HCT116 (cell line): ENCODE data around the gene RETREG1. TPM values are rescaled to one million over a fixed set of nuclear protein-coding genes. Genes with fewer than 3 reads are reported as not detected.

ENCODE experiments used
- ATAC-seq: fragments of 200-7000 bp; cut with Tn5 transposase; 2 replicates; pipeline ENCODE4 v1.9.1; 2020; ENCODE audit warnings: mild to moderate bottlenecking, moderate library complexity
- BruUV-seq: library from RNA; stranded (reverse); fragments of 400-500 nt; replicated peaks from 2 replicates; lab custom pipeline; 2021; lab: Mats Ljungman, UMichigan
- CTCF ChIA-PET: fragments of 300-600 bp; sonication (Branson Sonifier 250); formaldehyde crosslinking; loops from one replicate; lab custom pipeline; 2021; ENCODE audit warnings: antibody characterized with exemption; lab: Charles Lee
- POLR2A ChIA-PET: fragments of 300-600, 350-600 bp; sonication (Branson Sonifier 250); formaldehyde crosslinking; loops from one replicate; lab custom pipeline; 2021; ENCODE audit warnings: antibody characterized with exemption; lab: Charles Lee
- RAD21 ChIA-PET, 2 experiments: fragments of 300-600 bp; sonication (Branson Sonifier 250); formaldehyde crosslinking; loops; one replicate each; lab custom pipeline; 2023; ENCODE audit warnings: low total read pairs in 2 of 2; ENCODE audit not compliant: uncharacterized antibody in 2 of 2, unreplicated experiment in 2 of 2, low non-redundant PET in 1 of 2; lab: Charles Lee
- DNase-seq: peaks from one replicate; pipeline ENCODE4 v3.0.0-alpha.2; 2010; ENCODE audit warnings: low read depth, low spot score
- H2AFZ ChIP-seq: fragments of 200-600 bp; shearing (Covaris generic), sonication (generic); 2 replicates; pipeline ENCODE4 v1.6.1; 2017; ENCODE audit warnings: low read depth, mixed run types, mixed read lengths, antibody characterized with exemption, low read length; ENCODE audit not compliant: poor library complexity, severe bottlenecking
- H3K27ac ChIP-seq: 2 replicates; pipeline ENCODE4 v1.5.1; 2012; ENCODE audit warnings: low read depth, low read length
- H3K27me3 ChIP-seq: fragments of 200-600 bp; sonication (generic); 2 replicates; pipeline ENCODE4 v1.6.1; 2016; ENCODE audit warnings: mixed run types, low read length, mixed read lengths; ENCODE audit not compliant: insufficient read depth
- H3K36me3 ChIP-seq, 2 experiments: fragments of 200-500 bp in 1 of 2; fragments of 200-600 bp in 1 of 2; sonication (Bioruptor generic) in 1 of 2; sonication (generic) in 1 of 2; 2 replicates each; pipeline versions ENCODE4 v1.5.1 to v1.6.1; 2014 to 2016; ENCODE audit warnings: low read length in 2 of 2, inconsistent platforms in 1 of 2, mixed read lengths in 1 of 2, mixed run types in 1 of 2; ENCODE audit not compliant: insufficient read depth in 2 of 2, control insufficient read depth in 1 of 2
- H3K4me1 ChIP-seq, 2 experiments: fragments of 200-600 bp in 1 of 2; sonication (generic) in 1 of 2; 2 replicates each; pipeline versions ENCODE4 v1.5.1 to v1.6.1; 2012 to 2017; ENCODE audit warnings: low read length in 2 of 2, inconsistent platforms in 1 of 2, mild to moderate bottlenecking in 1 of 2, mixed read lengths in 1 of 2, mixed run types in 1 of 2, moderate library complexity in 1 of 2; ENCODE audit not compliant: insufficient read depth in 2 of 2, control insufficient read depth in 1 of 2
- H3K4me2 ChIP-seq: fragments of 200-600 bp; sonication (generic); 2 replicates; pipeline ENCODE4 v1.6.1; 2017; ENCODE audit warnings: mixed run types, low read length, mixed read lengths
- H3K4me3 ChIP-seq, 2 experiments: fragments of 200-600 bp in 1 of 2; sonication (generic) in 1 of 2; replicated peaks in 1 of 2; 2 replicates each; pipeline ENCODE4 v1.5.1; 2011 to 2016; ENCODE audit warnings: low read length in 2 of 2, control low read depth in 1 of 2, low read depth in 1 of 2, mild to moderate bottlenecking in 1 of 2, mixed read lengths in 1 of 2, mixed run types in 1 of 2
- H3K79me2 ChIP-seq: fragments of 200-600 bp; sonication (generic); 2 replicates; pipeline ENCODE4 v1.6.1; 2017; ENCODE audit warnings: mild to moderate bottlenecking, mixed run types, low read length, moderate library complexity, mixed read lengths; ENCODE audit not compliant: insufficient read depth
- H3K9ac ChIP-seq: fragments of 200-600 bp; sonication (generic); 2 replicates; pipeline ENCODE4 v1.6.1; 2016; ENCODE audit warnings: low read length, mixed read lengths
- H3K9me2 ChIP-seq: fragments of 200-600 bp; sonication (generic), shearing (Covaris generic); 2 replicates; pipeline ENCODE4 v1.6.1; 2017; ENCODE audit warnings: mixed run types, mild to moderate bottlenecking, moderate library complexity; ENCODE audit not compliant: insufficient read depth
- H3K9me3 ChIP-seq, 2 experiments: fragments of 200-500 bp in 1 of 2; fragments of 200-600 bp in 1 of 2; sonication (Bioruptor generic) in 1 of 2; sonication (generic) in 1 of 2; 2 replicates each; pipeline ENCODE4 v1.6.1; 2014 to 2017; ENCODE audit warnings: low read length in 2 of 2, mixed read lengths in 2 of 2, inconsistent platforms in 1 of 2, low read depth in 1 of 2, mild to moderate bottlenecking in 1 of 2, mixed run types in 1 of 2, moderate library complexity in 1 of 2; ENCODE audit not compliant: control insufficient read depth in 1 of 2, insufficient read depth in 1 of 2
- H4K20me1 ChIP-seq: fragments of 200-600 bp; sonication (generic), shearing (Covaris generic); 2 replicates; pipeline ENCODE4 v1.6.1; 2017; ENCODE audit warnings: mixed run types, mild to moderate bottlenecking, moderate library complexity; ENCODE audit not compliant: insufficient read depth
- ATF3 ChIP-seq: IDR thresholded peaks from 2 replicates; pipeline ENCODE4 v1.6.1; 2012
- CBX3 ChIP-seq: IDR thresholded peaks from 2 replicates; pipeline ENCODE4 v1.6.1; 2012; ENCODE audit warnings: low read depth
- CEBPB ChIP-seq: IDR thresholded peaks from 2 replicates; pipeline ENCODE4 v1.6.1; 2012; ENCODE audit warnings: low read depth
- CTCF ChIP-seq, 3 experiments: fragments of 200-600 bp in 1 of 3; sonication (generic) in 1 of 3; IDR thresholded peaks in 2 of 3; conservative IDR thresholded peaks in 1 of 3; 2 replicates each; pipeline ENCODE4 v1.5.1; 2012 to 2017; ENCODE audit warnings: low read depth in 2 of 3, low read length in 2 of 3, antibody characterized with exemption in 1 of 3, borderline replicate concordance in 1 of 3, control low read depth in 1 of 3, mild to moderate bottlenecking in 1 of 3, mixed read lengths in 1 of 3, mixed run types in 1 of 3, moderate library complexity in 1 of 3; ENCODE audit not compliant: insufficient read depth in 1 of 3
- EGR1 ChIP-seq: IDR thresholded peaks from 2 replicates; pipeline ENCODE4 v1.6.1; 2012; ENCODE audit warnings: low read depth
- EZH2 ChIP-seq: fragments of 200-600 bp; sonication (generic); IDR thresholded peaks from 2 replicates; pipeline ENCODE4 v1.6.1; 2017; ENCODE audit warnings: antibody characterized with exemption, mixed run types
- FOSL1 ChIP-seq: IDR thresholded peaks from 2 replicates; pipeline ENCODE4 v1.6.1; 2012; ENCODE audit warnings: low read depth
- JUND ChIP-seq: IDR thresholded peaks from 2 replicates; pipeline ENCODE4 v1.6.1; 2012
- POLR2A ChIP-seq: IDR thresholded peaks from 2 replicates; pipeline ENCODE4 v1.7.0; 2011; ENCODE audit warnings: borderline replicate concordance; ENCODE audit not compliant: insufficient read depth, insufficient read length; ENCODE audit errors: extremely low read depth
- POLR2AphosphoS5 ChIP-seq: IDR thresholded peaks from 2 replicates; pipeline ENCODE4 v1.6.1; 2011; ENCODE audit warnings: mild to moderate bottlenecking, low read depth, low read length, moderate library complexity
- SIN3A ChIP-seq: IDR thresholded peaks from 2 replicates; pipeline ENCODE4 v1.6.1; 2012; ENCODE audit warnings: low read depth
- SRF ChIP-seq: IDR thresholded peaks from 2 replicates; pipeline ENCODE4 v1.6.1; 2012; ENCODE audit warnings: low read depth
- TCF7L2 ChIP-seq: IDR thresholded peaks from 2 replicates; pipeline ENCODE4 v1.7.0; 2011; ENCODE audit warnings: borderline replicate concordance, inconsistent platforms; ENCODE audit not compliant: insufficient read depth, insufficient read length; ENCODE audit errors: extremely low read depth
- YY1 ChIP-seq: IDR thresholded peaks from 2 replicates; pipeline ENCODE4 v1.6.1; 2011; ENCODE audit warnings: low read length, low read depth, moderate library complexity, mild to moderate bottlenecking; ENCODE audit not compliant: insufficient replicate concordance; ENCODE audit errors: extremely low read depth
- ZFX ChIP-seq: fragments of 450-650 bp; IDR thresholded peaks from 2 replicates; pipeline ENCODE4 v1.6.1; 2017
- ZNF274 ChIP-seq: fragments of 200-500 bp; sonication (Bioruptor generic); IDR thresholded peaks from 2 replicates; pipeline ENCODE4 v1.6.1; 2014; ENCODE audit warnings: mild to moderate bottlenecking, low read depth, low read length, inconsistent platforms
- intact Hi-C: fragments of 100-400 bp; cut with micrococcal nuclease; formaldehyde crosslinking; loops from 2 replicates; pipeline ENCODE4 v1.10.0; 2022
- total RNA-seq: library from RNA; stranded (reverse); gene quantifications from one replicate; pipeline ENCODE4 v1.2.1, GENCODE V29; 2021; ENCODE audit not compliant: unreplicated experiment
- TF ChIP-seq, protein P1 (sequence below): IDR thresholded peaks from 2 replicates; pipeline ENCODE4 v1.6.1; 2012; ENCODE audit warnings: low read depth
- TF ChIP-seq, protein P2 (sequence below): IDR thresholded peaks from 2 replicates; pipeline ENCODE4 v1.6.1; 2012

RETREG1 gene
- total RNA-seq, 1 experiment from 2014 or later, result 6.0 TPM

DNA sequence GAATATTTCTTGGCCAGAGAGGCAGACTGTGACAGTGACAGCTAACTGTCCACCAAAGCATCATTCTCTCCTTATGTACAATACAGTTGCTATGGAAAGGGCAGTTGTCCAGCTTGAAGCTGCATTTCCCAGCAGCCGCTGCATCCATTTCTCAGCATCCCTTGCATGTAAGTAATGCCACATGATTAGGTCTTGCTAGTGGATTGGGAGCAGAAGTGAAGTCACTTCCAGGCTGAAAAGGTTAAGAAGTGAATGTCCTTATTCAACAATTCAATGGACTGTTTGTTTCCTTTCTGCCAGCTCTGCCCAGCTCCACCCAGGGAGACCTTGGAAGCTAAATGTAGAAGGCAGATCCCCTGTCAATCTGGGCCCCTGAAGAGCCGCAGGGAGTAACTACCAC, 26.1 kb upstream of the RETREG1 start (continued):
- no peak for TF ChIP-seq SRF
- no peak for TF ChIP-seq ZFX
- no peak for TF ChIP-seq POLR2A
- no peak for TF ChIP-seq EZH2

GRCh38 chr5:16639206-16639605, 22.4 kb upstream of the RETREG1 start:
- Histone ChIP-seq H3K4me2 (no peak overlapping the region), H2AFZ (no peak overlapping the region), H3K9ac (no peak overlapping the region), H3K27ac (no peak overlapping the region), H3K9me2 (no peaks in the 10 kb centered on the region), H3K79me2 (no peaks in the 10 kb centered on the region), H3K36me3 (no peaks in the 10 kb centered on the region)
- CTCF ChIA-PET, result no interaction called here
- POLR2A ChIA-PET, result no interaction called here
- no peak for ATAC-seq
- RAD21 ChIA-PET, result no interaction called here
- intact Hi-C loops, result no loop called here
- BruUV-seq, result no TSS peak
- TF ChIP-seq ATF3 (no peak), JUND (no peak), POLR2AphosphoS5 (no peak), FOSL1 (no peak), CTCF (IDR thresholded peaks at IDR 0.05 in 2 of 3, conservative IDR thresholded peaks at IDR 0.05 in 1 of 3; ENCODE audit: borderline replicate concordance in 1 of 3, insufficient read depth in 1 of 3, low read depth in 2 of 3, low read length in 2 of 3) (no peak), CBX3 (no peak), TCF7L2 (no peak), YY1 (no peak), EZH2 (no peak), CEBPB (no peak), ZNF274 (no peak), EGR1 (no peak), SIN3A (no peak)
- TF ChIP-seq, protein P1, sequence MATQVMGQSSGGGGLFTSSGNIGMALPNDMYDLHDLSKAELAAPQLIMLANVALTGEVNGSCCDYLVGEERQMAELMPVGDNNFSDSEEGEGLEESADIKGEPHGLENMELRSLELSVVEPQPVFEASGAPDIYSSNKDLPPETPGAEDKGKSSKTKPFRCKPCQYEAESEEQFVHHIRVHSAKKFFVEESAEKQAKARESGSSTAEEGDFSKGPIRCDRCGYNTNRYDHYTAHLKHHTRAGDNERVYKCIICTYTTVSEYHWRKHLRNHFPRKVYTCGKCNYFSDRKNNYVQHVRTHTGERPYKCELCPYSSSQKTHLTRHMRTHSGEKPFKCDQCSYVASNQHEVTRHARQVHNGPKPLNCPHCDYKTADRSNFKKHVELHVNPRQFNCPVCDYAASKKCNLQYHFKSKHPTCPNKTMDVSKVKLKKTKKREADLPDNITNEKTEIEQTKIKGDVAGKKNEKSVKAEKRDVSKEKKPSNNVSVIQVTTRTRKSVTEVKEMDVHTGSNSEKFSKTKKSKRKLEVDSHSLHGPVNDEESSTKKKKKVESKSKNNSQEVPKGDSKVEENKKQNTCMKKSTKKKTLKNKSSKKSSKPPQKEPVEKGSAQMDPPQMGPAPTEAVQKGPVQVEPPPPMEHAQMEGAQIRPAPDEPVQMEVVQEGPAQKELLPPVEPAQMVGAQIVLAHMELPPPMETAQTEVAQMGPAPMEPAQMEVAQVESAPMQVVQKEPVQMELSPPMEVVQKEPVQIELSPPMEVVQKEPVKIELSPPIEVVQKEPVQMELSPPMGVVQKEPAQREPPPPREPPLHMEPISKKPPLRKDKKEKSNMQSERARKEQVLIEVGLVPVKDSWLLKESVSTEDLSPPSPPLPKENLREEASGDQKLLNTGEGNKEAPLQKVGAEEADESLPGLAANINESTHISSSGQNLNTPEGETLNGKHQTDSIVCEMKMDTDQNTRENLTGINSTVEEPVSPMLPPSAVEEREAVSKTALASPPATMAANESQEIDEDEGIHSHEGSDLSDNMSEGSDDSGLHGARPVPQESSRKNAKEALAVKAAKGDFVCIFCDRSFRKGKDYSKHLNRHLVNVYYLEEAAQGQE, result no peak
- TF ChIP-seq, protein P2, sequence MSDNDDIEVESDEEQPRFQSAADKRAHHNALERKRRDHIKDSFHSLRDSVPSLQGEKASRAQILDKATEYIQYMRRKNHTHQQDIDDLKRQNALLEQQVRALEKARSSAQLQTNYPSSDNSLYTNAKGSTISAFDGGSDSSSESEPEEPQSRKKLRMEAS, result no peak
- TF ChIP-seq, all 23 proteins: peak for 0
- Histone ChIP-seq H3K4me1 (no peaks in the 10 kb centered on the region), H3K9me3 (no peaks in the 10 kb centered on the region), H4K20me1 (no peaks in the 10 kb centered on the region), H3K4me3 (no peak overlapping the region), H3K27me3 (peaks cover 7% of the 10 kb centered on the region)
- no peak for DNase-seq
